ENCODE measurements around the gene RAPGEF5. TPM values are rescaled to one million over a fixed set of nuclear protein-coding genes. Genes with fewer than 3 reads are reported as not detected.

Gene RAPGEF5
- total RNA-seq, 1 donor, result 1.5 TPM

GRCh38 chr7:22319424-22320403, 37.2 kb downstream of the RAPGEF5 start:
- DNase-seq (ENCODE audit: low read depth), result no peak
- TF ChIP-seq, protein P1, sequence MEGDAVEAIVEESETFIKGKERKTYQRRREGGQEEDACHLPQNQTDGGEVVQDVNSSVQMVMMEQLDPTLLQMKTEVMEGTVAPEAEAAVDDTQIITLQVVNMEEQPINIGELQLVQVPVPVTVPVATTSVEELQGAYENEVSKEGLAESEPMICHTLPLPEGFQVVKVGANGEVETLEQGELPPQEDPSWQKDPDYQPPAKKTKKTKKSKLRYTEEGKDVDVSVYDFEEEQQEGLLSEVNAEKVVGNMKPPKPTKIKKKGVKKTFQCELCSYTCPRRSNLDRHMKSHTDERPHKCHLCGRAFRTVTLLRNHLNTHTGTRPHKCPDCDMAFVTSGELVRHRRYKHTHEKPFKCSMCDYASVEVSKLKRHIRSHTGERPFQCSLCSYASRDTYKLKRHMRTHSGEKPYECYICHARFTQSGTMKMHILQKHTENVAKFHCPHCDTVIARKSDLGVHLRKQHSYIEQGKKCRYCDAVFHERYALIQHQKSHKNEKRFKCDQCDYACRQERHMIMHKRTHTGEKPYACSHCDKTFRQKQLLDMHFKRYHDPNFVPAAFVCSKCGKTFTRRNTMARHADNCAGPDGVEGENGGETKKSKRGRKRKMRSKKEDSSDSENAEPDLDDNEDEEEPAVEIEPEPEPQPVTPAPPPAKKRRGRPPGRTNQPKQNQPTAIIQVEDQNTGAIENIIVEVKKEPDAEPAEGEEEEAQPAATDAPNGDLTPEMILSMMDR (IDR thresholded peaks at IDR 0.05; ENCODE audit: insufficient read depth, low read length), result no peak
- H3K4me3 ChIP-seq (ENCODE audit: low read depth, low read length), result no peak overlapping the region

DNA sequence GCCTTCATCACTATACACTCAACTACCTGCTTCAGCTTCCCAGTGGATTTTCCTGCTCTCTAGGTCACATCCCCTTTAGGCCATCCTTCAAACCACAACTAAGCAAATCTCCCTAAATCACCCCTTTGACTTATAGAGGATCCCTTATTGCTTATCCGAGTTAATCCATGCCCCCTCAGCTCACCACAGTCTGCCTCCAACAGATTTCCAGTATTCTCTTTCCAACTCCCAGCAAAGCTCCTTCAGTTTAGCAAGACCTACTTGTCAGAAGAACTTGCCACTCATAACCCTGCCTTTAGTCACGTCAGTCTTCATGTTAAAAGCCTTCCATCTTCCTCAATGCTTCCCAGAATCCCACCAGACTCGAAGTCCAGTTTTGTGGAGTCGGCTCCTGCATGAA, 38.6 kb downstream of the RAPGEF5 start:
- no peak for DNase-seq (ENCODE audit: low read depth)
- H3K4me3 ChIP-seq (ENCODE audit: low read depth, low read length), result no peak overlapping the region
- TF ChIP-seq, protein P1 (IDR thresholded peaks at IDR 0.05; ENCODE audit: insufficient read depth, low read length), result no peak

GRCh38 chr7:22317632-22318031, 39.3 kb downstream of the RAPGEF5 start:
- DNase-seq (ENCODE audit: low read depth), result no peak
- no peak overlapping the region for H3K4me3 ChIP-seq (ENCODE audit: low read depth, low read length)
- TF ChIP-seq, protein P1 (IDR thresholded peaks at IDR 0.05; ENCODE audit: insufficient read depth, low read length), result no peak

DNA sequence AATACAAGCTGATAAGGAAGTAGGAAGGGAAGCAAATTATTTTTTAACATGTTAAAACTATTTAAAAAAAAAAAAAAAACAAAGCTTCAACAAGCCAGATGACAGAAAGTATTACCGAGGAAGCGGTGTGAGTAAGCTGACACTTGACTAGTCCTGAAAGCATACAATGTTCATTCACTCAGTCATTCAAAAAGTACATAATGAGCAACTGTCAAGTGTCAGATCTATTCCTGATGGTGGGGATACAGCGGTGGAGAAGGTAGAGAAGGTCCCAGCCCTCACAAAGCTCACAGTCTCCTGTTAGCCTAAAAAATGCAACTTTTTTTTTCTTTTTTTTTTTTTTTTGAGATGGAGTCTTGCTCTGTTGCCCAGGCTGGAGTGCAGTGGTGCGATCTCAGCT, 40.0 kb downstream of the RAPGEF5 start:
- TF ChIP-seq, protein P1 (IDR thresholded peaks at IDR 0.05; ENCODE audit: insufficient read depth, low read length), result no peak
- no peak overlapping the region for H3K4me3 ChIP-seq (ENCODE audit: low read depth, low read length)
- DNase-seq (ENCODE audit: low read depth), result no peak

- TF ChIP-seq, protein P1 (IDR thresholded peaks at IDR 0.05; ENCODE audit: insufficient read depth, low read length), result no peak
- no peak for DNase-seq (ENCODE audit: low read depth)
- no peak overlapping the region for H3K4me3 ChIP-seq (ENCODE audit: low read depth, low read length)
Observed at GRCh38 chr7:22307816-22308215, 49.1 kb downstream of the RAPGEF5 start.

DNA sequence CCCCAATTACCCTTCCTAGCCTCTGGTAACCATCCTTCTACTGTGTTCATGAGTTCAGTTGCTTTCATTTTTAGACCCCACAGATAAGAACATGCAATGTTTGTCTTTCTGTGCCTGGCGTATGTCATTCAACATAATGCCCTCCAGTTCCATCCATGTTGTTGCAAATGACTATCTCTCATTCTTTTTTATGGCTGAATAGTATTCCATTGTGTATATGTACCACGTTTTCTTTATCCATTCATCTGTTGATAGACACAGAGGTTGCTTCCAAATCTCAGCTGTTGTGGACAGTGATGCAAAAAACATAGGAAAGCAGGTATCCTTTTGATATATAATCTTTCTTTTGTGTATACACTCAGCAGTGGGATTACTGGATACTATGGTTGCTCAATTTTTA, 51.2 kb downstream of the RAPGEF5 start:
- no peak overlapping the region for H3K4me3 ChIP-seq (ENCODE audit: low read depth, low read length)
- TF ChIP-seq, protein P1 (IDR thresholded peaks at IDR 0.05; ENCODE audit: insufficient read depth, low read length), result no peak
- DNase-seq (ENCODE audit: low read depth), result no peak
